Inflammatory macrophage treated with lipopolysaccharide for 4 hours (primary cell): ENCODE measurements around the gene EMP3.
A peak's percentile ranks its signal among the peaks of the same experiment; 100 is the strongest.
"Not testable (repeated sequence)": the region's sequence is repeated elsewhere in the genome, so short reads cannot be mapped to it uniquely, and the experiment has no call there.

ENCODE experiments used
- DNase-seq: peaks from one replicate; pipeline ENCODE4 v3.0.0-alpha.2; 2020

Gene EMP3

GRCh38 chr19:48348737-48349136, 23.4 kb downstream of the EMP3 start:
- DNase-seq, result no peak

- no peak for DNase-seq
Observed at GRCh38 chr19:48350856-48351255, 25.5 kb downstream of the EMP3 start.

GRCh38 chr19:48351341-48351752, 26.0 kb downstream of the EMP3 start:
- peak; percentile 70 for DNase-seq

- no peak for DNase-seq
Observed at GRCh38 chr19:48353677-48354076, 28.3 kb downstream of the EMP3 start.

GRCh38 chr19:48354332-48354992, 29.1 kb downstream of the EMP3 start:
- DNase-seq, result no peak

- DNase-seq, result no peak
Observed at GRCh38 chr19:48355365-48355954, 30.1 kb downstream of the EMP3 start.

- no peak for DNase-seq
Observed at GRCh38 chr19:48359123-48359522, 33.8 kb downstream of the EMP3 start.

- DNase-seq, result no peak
Observed at GRCh38 chr19:48361912-48362311, 36.6 kb downstream of the EMP3 start.

- peak; percentile 93 for DNase-seq
Observed at GRCh38 chr19:48362716-48363499, 37.6 kb downstream of the EMP3 start.

GRCh38 chr19:48363500-48363809, 38.1 kb downstream of the EMP3 start:
- no peak for DNase-seq

GRCh38 chr19:48363810-48364597, 38.7 kb downstream of the EMP3 start, which contains the start of the genes SYNGR4 and TMEM143:
SYNGR4 (plus strand) TSS chr19:48364367; CDS start chr19:48365843, 1,476 bp downstream.
TMEM143 (minus strand) TSS chr19:48363940; CDS start chr19:48363920, 20 bp downstream.
- DNase-seq, result peak; percentile 99

GRCh38 chr19:48364598-48365348, 39.4 kb downstream of the EMP3 start:
- DNase-seq, result no peak

- no peak for DNase-seq
Observed at GRCh38 chr19:48365602-48366001, 40.2 kb downstream of the EMP3 start.

GRCh38 chr19:48367855-48368254, 42.5 kb downstream of the EMP3 start:
- no peak for DNase-seq

- no peak for DNase-seq
Observed at GRCh38 chr19:48368936-48369335, 43.6 kb downstream of the EMP3 start.

GRCh38 chr19:48370955-48371354, 45.6 kb downstream of the EMP3 start:
- no peak for DNase-seq

GRCh38 chr19:48371367-48371766, 46.0 kb downstream of the EMP3 start:
- no peak for DNase-seq

- DNase-seq, result not testable (repeated sequence)
Observed at GRCh38 chr19:48371771-48372170, 46.4 kb downstream of the EMP3 start.

GRCh38 chr19:48372904-48373303, 47.6 kb downstream of the EMP3 start:
- DNase-seq, result no peak

GRCh38 chr19:48373567-48373966, 48.2 kb downstream of the EMP3 start:
- DNase-seq, result no peak

- no peak for DNase-seq
Observed at GRCh38 chr19:48378194-48378570, 52.8 kb downstream of the EMP3 start.

GRCh38 chr19:48379058-48379457, 53.7 kb downstream of the EMP3 start:
- no peak for DNase-seq
